HCT116 (cell line): ENCODE measurements around the gene KLHL5.

Source experiments
- ATF3 ChIP-seq: IDR thresholded peaks from 2 replicates; pipeline ENCODE4 v1.6.1; 2012
- CBX3 ChIP-seq: IDR thresholded peaks from 2 replicates; pipeline ENCODE4 v1.6.1; 2012; ENCODE audit warnings: low read depth
- CTCF ChIP-seq, 3 experiments: fragments of 200-600 bp in 1 of 3; sonication (generic) in 1 of 3; IDR thresholded peaks in 2 of 3; conservative IDR thresholded peaks in 1 of 3; 2 replicates each; pipeline ENCODE4 v1.5.1; 2012 to 2017; ENCODE audit warnings: low read depth in 2 of 3, low read length in 2 of 3, antibody characterized with exemption in 1 of 3, borderline replicate concordance in 1 of 3, control low read depth in 1 of 3, mild to moderate bottlenecking in 1 of 3, mixed read lengths in 1 of 3, mixed run types in 1 of 3, moderate library complexity in 1 of 3; ENCODE audit not compliant: insufficient read depth in 1 of 3
- TCF7L2 ChIP-seq: IDR thresholded peaks from 2 replicates; pipeline ENCODE4 v1.7.0; 2011; ENCODE audit warnings: borderline replicate concordance, inconsistent platforms; ENCODE audit not compliant: insufficient read depth, insufficient read length; ENCODE audit errors: extremely low read depth

GRCh38 chr4:39048311-39048710, 13.7 kb upstream of the KLHL5 start:
- TF ChIP-seq CTCF (IDR thresholded peaks at IDR 0.05 in 2 of 3, conservative IDR thresholded peaks at IDR 0.05 in 1 of 3; ENCODE audit: borderline replicate concordance in 1 of 3, insufficient read depth in 1 of 3, low read depth in 2 of 3, low read length in 2 of 3) (no peak), TCF7L2 (no peak), ATF3 (no peak), CBX3 (no peak)
